Middle frontal gyrus (tissue), 1 donor: Measurements from ENCODE around the gene MDM4.

Experiments
- DNase-seq: peaks from one replicate; pipeline ENCODE4 v3.0.0-alpha.2; 2015; ENCODE audit warnings: low spot score; ENCODE audit errors: extremely low spot score

The MDM4 gene

DNA sequence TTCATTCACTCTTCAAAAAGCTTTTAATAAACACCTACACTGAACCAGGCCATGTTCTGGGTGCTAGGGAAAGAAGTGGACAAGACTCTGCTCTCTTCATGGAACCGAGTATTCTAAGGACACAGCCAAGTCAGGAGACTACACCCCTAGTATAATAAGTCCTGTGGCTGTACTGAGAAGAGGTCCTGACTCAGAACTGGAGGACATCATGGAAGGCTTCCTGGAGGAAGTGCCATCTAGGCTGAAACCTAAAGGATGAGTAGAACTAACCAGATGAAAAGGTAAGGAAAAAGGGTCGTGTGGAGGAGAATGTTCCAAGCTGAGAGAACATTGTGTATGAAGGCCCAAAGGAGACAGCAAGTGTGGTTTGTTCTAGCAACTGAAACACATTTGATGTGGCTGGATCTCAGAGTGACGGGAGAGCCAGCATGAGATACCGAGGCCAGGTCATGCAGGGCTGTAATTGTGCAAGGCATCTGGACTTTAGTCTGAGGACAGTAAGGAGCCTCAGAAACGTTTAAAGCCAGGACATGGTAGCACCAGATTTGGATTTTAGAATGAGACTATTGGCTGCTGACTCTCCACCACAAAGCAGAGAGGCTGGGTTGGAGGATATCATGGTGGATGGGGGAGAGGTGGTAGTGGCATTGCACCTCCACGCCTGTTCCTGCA, 86.8 kb downstream of the MDM4 start:
- DNase-seq = no peak

DNA sequence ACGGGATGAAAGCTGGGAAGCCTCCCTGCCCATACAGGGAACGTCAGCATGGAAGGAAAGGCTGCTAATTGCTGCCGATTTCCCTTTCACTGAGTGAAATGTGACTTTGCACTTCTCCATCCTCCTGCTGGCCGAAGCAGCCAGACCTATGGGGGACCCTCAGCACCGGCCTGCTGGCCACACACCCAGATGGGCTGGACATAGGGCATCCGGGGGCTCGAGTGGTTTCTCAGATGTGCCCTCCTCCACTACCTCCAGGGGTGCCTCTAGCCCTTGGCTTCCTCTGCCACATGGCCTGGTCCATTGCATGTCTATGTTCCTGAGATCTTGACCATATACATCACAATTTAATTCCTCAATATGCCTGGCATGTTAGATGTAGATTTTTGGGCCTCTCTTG, 89.6 kb downstream of the MDM4 start:
- no peak for DNase-seq
